GM19468 (cell line): ENCODE data around the gene LRRC39.

Experiments used
- ATAC-seq: cut with Tn5 transposase; IDR thresholded peaks from one replicate; pipeline ENCODE4 v1.9.1; 2021; ENCODE audit warnings: mild to moderate bottlenecking, moderate library complexity, moderate number of reproducible peaks; ENCODE audit not compliant: unreplicated experiment; ENCODE audit errors: extremely low read depth

The LRRC39 gene

GRCh38 chr1:100152271-100152670, 25.8 kb downstream of the LRRC39 start:
- ATAC-seq, result no peak

GRCh38 chr1:100151679-100152078, 26.4 kb downstream of the LRRC39 start:
- no peak for ATAC-seq

GRCh38 chr1:100147875-100148274, 30.2 kb downstream of the LRRC39 start:
- no peak for ATAC-seq

- no peak for ATAC-seq
Observed at GRCh38 chr1:100146958-100147357, 31.1 kb downstream of the LRRC39 start.

GRCh38 chr1:100145116-100145515, 32.9 kb downstream of the LRRC39 start:
- no peak for ATAC-seq

- ATAC-seq, result no peak
Observed at GRCh38 chr1:100142343-100142742, 35.7 kb downstream of the LRRC39 start.

- ATAC-seq, result no peak
Observed at GRCh38 chr1:100141192-100141591, 36.9 kb downstream of the LRRC39 start.

GRCh38 chr1:100137602-100138001, 40.5 kb downstream of the LRRC39 start:
- no peak for ATAC-seq

- ATAC-seq, result no peak
Observed at GRCh38 chr1:100134872-100135271, 43.2 kb downstream of the LRRC39 start.

GRCh38 chr1:100132566-100133477, 45.2 kb downstream of the LRRC39 start, which contains the start of the genes SASS6 and TRMT13:
Gene SASS6, minus strand, starts transcription at chr1:100132930. Its CDS starts 116 bp downstream, at chr1:100132814.
Gene TRMT13, plus strand, starts transcription at chr1:100133163. Its CDS starts 6 bp downstream, at chr1:100133169.
- ATAC-seq, result peak; percentile 89

GRCh38 chr1:100131623-100132022, 46.4 kb downstream of the LRRC39 start:
- ATAC-seq, result no peak

- no peak for ATAC-seq
Observed at GRCh38 chr1:100130552-100131077, 47.4 kb downstream of the LRRC39 start.

GRCh38 chr1:100127226-100127625, 50.8 kb downstream of the LRRC39 start:
- no peak for ATAC-seq

GRCh38 chr1:100122177-100122576, 55.9 kb downstream of the LRRC39 start:
- no peak for ATAC-seq

GRCh38 chr1:100115524-100115923, 62.5 kb downstream of the LRRC39 start:
- no peak for ATAC-seq

- no peak for ATAC-seq
Observed at GRCh38 chr1:100109554-100110066, 68.4 kb downstream of the LRRC39 start.

GRCh38 chr1:100107696-100108095, 70.4 kb downstream of the LRRC39 start:
- ATAC-seq, result no peak

GRCh38 chr1:100101564-100101963, 76.5 kb downstream of the LRRC39 start:
- no peak for ATAC-seq

GRCh38 chr1:100100202-100100601, 77.9 kb downstream of the LRRC39 start:
- no peak for ATAC-seq
